Measurements from ENCODE around the gene AADAT. TPM values are rescaled to one million over a fixed set of nuclear protein-coding genes. Genes with fewer than 3 reads are reported as not detected.

Gene AADAT
- total RNA-seq, 1 experiment from 2014 or later = 6.4 TPM

GRCh38 chr4:170038232-170038631 lies 51.5 kb downstream of the AADAT start:
- TF ChIP-seq CTCF (IDR thresholded peaks at IDR 0.05; ENCODE audit: unreplicated experiment) = no peak
- Mint-ChIP-seq H3K9me3 (ENCODE audit: unreplicated experiment) (no peaks in the 10 kb centered on the region), H3K4me3 (ENCODE audit: unreplicated experiment) (no peak overlapping the region), H3K4me1 (ENCODE audit: insufficient read depth, unreplicated experiment) (no peaks in the 10 kb centered on the region), H3K27ac (ENCODE audit: low read depth, unreplicated experiment) (no peak overlapping the region), H3K36me3 (ENCODE audit: insufficient read depth, unreplicated experiment) (no peaks in the 10 kb centered on the region), H3K27me3 (ENCODE audit: insufficient read depth, unreplicated experiment) (no peaks in the 10 kb centered on the region)
- DNase-seq (ENCODE audit: unreplicated experiment) = no peak
- BruUV-seq (replicated peaks) = no TSS peak
- CTCF ChIA-PET = interaction anchor here (0.8 to 1.3 kb wide), 2 partner anchors 10 to 211 kb away, joined by 3 read pairs; no protein-coding TSS in a partner anchor
- POLR2A ChIA-PET = no interaction called here
- intact Hi-C loops (cut with micrococcal nuclease) = no loop called here

GRCh38 chr4:170037481-170037880 lies 52.3 kb downstream of the AADAT start:
- ChIA-PET CTCF (interaction anchor here (0.8 to 1.0 kb wide), 2 partner anchors 211 to 226 kb away, joined by 3 read pairs; no protein-coding TSS in a partner anchor), POLR2A (interaction anchor here (0.6 kb wide), 1 partner anchor 377 kb away, joined by 3 read pairs; no protein-coding TSS in a partner anchor)
- H3K9me3 Mint-ChIP-seq (ENCODE audit: unreplicated experiment) = no peaks in the 10 kb centered on the region
- H3K36me3 Mint-ChIP-seq (ENCODE audit: insufficient read depth, unreplicated experiment) = no peaks in the 10 kb centered on the region
- BruUV-seq (replicated peaks) = no TSS peak
- intact Hi-C loops (cut with micrococcal nuclease) = no loop called here
- H3K27me3 Mint-ChIP-seq (ENCODE audit: insufficient read depth, unreplicated experiment) = no peaks in the 10 kb centered on the region
- no peak for DNase-seq (ENCODE audit: unreplicated experiment)
- H3K4me3 Mint-ChIP-seq (ENCODE audit: unreplicated experiment) = no peak overlapping the region
- TF ChIP-seq CTCF (IDR thresholded peaks at IDR 0.05; ENCODE audit: unreplicated experiment) = no peak
- H3K4me1 Mint-ChIP-seq (ENCODE audit: insufficient read depth, unreplicated experiment) = no peaks in the 10 kb centered on the region
- H3K27ac Mint-ChIP-seq (ENCODE audit: low read depth, unreplicated experiment) = no peak overlapping the region

GRCh38 chr4:170035845-170036244 lies 53.9 kb downstream of the AADAT start:
- Mint-ChIP-seq H3K4me1 (ENCODE audit: insufficient read depth, unreplicated experiment) (no peaks in the 10 kb centered on the region), H3K27ac (ENCODE audit: low read depth, unreplicated experiment) (no peak overlapping the region), H3K36me3 (ENCODE audit: insufficient read depth, unreplicated experiment) (no peaks in the 10 kb centered on the region), H3K9me3 (ENCODE audit: unreplicated experiment) (no peaks in the 10 kb centered on the region), H3K4me3 (ENCODE audit: unreplicated experiment) (no peak overlapping the region), H3K27me3 (ENCODE audit: insufficient read depth, unreplicated experiment) (no peaks in the 10 kb centered on the region)
- no peak for TF ChIP-seq CTCF (IDR thresholded peaks at IDR 0.05; ENCODE audit: unreplicated experiment)
- DNase-seq (ENCODE audit: unreplicated experiment) = no peak
- no TSS peak for BruUV-seq (replicated peaks)
- intact Hi-C loops (cut with micrococcal nuclease) = no loop called here
- POLR2A ChIA-PET = no interaction called here
- CTCF ChIA-PET = interaction anchor here (2.9 kb wide), 1 partner anchor 225 kb away, joined by 12 read pairs; no protein-coding TSS in a partner anchor

GRCh38 chr4:170035231-170035630 lies 54.5 kb downstream of the AADAT start:
- ChIA-PET POLR2A (no interaction called here), CTCF (interaction anchor here (2.9 kb wide), 1 partner anchor 225 kb away, joined by 12 read pairs; no protein-coding TSS in a partner anchor)
- no peak for DNase-seq (ENCODE audit: unreplicated experiment)
- Mint-ChIP-seq H3K36me3 (ENCODE audit: insufficient read depth, unreplicated experiment) (no peaks in the 10 kb centered on the region), H3K27ac (ENCODE audit: low read depth, unreplicated experiment) (no peak overlapping the region), H3K4me3 (ENCODE audit: unreplicated experiment) (no peak overlapping the region), H3K4me1 (ENCODE audit: insufficient read depth, unreplicated experiment) (no peaks in the 10 kb centered on the region), H3K27me3 (ENCODE audit: insufficient read depth, unreplicated experiment) (no peaks in the 10 kb centered on the region), H3K9me3 (ENCODE audit: unreplicated experiment) (no peaks in the 10 kb centered on the region)
- no TSS peak for BruUV-seq (replicated peaks)
- TF ChIP-seq CTCF (IDR thresholded peaks at IDR 0.05; ENCODE audit: unreplicated experiment) = no peak
- intact Hi-C loops (cut with micrococcal nuclease) = no loop called here

Measured in MCF 10A (cell line).